MG63 (cell line): ENCODE measurements around the gene SPG7. TPM values are rescaled to one million over a fixed set of nuclear protein-coding genes. Genes with fewer than 3 reads are reported as not detected.
A peak's percentile ranks its signal among the peaks of the same experiment; 100 is the strongest.
"Not testable (repeated sequence)": the region's sequence is repeated elsewhere in the genome, so short reads cannot be mapped to it uniquely, and the experiment has no call there.

Source experiments
- DNase-seq: peaks from one replicate; pipeline ENCODE4 v3.0.0-alpha.2; 2020
- H3K27me3 ChIP-seq: fragments of 250-450 bp; sonication (Bioruptor Pico); 2 replicates; pipeline ENCODE4 v1.5.1; 2020; ENCODE audit warnings: mild to moderate bottlenecking, moderate library complexity
- H3K36me3 ChIP-seq: fragments of 250-450 bp; sonication (Bioruptor Pico); 2 replicates; pipeline ENCODE4 v1.5.1; 2020; ENCODE audit warnings: mild to moderate bottlenecking, moderate library complexity
- H3K4me3 ChIP-seq: fragments of 250-450 bp; sonication (Bioruptor Pico); 2 replicates; pipeline ENCODE4 v1.5.1; 2020; ENCODE audit warnings: mild to moderate bottlenecking, moderate library complexity
- H3K9me3 ChIP-seq: fragments of 250-450 bp; sonication (Bioruptor Pico); 2 replicates; pipeline ENCODE4 v1.5.1; 2020; ENCODE audit warnings: mild to moderate bottlenecking, moderate library complexity
- total RNA-seq: library from RNA; depleted of rRNA; stranded (reverse); fragments of >200 nt; shearing (Covaris generic); gene quantifications from 2 replicates; pipeline ENCODE4 v1.2.3, GENCODE V29; 2014; ENCODE audit warnings: low replicate concordance

SPG7 gene
- total RNA-seq, 1 experiment from 2014 or later, result 52.8 TPM

- not testable (repeated sequence) for H3K27me3 ChIP-seq, H3K36me3 ChIP-seq, H3K9me3 ChIP-seq, H3K4me3 ChIP-seq, DNase-seq
These were observed 79.5 kb downstream of the SPG7 start for GRCh38 chr16:89587676-89588075.

- no peak overlapping the region for H3K4me3 ChIP-seq
- H3K9me3 ChIP-seq, result no peaks in the 10 kb centered on the region
- H3K27me3 ChIP-seq, result no peaks in the 10 kb centered on the region
- peaks cover 3% of the 10 kb centered on the region; the same call in 1 of the 2 replicates for H3K36me3 ChIP-seq
- DNase-seq, result no peak
These were observed 80.4 kb downstream of the SPG7 start for GRCh38 chr16:89588413-89589109.

GRCh38 chr16:89589241-89589926 is 81.2 kb downstream of the SPG7 start:
- no peaks in the 10 kb centered on the region for H3K27me3 ChIP-seq
- no peaks in the 10 kb centered on the region for H3K9me3 ChIP-seq
- no peak overlapping the region for H3K4me3 ChIP-seq
- H3K36me3 ChIP-seq, result peaks cover 3% of the 10 kb centered on the region; the same call in 1 of the 2 replicates
- no peak for DNase-seq

- no peak overlapping the region for H3K4me3 ChIP-seq
- no peaks in the 10 kb centered on the region for H3K27me3 ChIP-seq
- DNase-seq, result no peak
- H3K9me3 ChIP-seq, result no peaks in the 10 kb centered on the region
- no peaks in the 10 kb centered on the region for H3K36me3 ChIP-seq
These were observed 85.6 kb downstream of the SPG7 start for GRCh38 chr16:89593841-89594240.

- Histone ChIP-seq H3K27me3 (no peaks in the 10 kb centered on the region), H3K4me3 (no peak overlapping the region), H3K36me3 (no peaks in the 10 kb centered on the region), H3K9me3 (no peaks in the 10 kb centered on the region)
- no peak for DNase-seq
These were observed 87.3 kb downstream of the SPG7 start for GRCh38 chr16:89595330-89596060.

GRCh38 chr16:89596061-89596689 is 88.0 kb downstream of the SPG7 start:
- no peak overlapping the region for H3K4me3 ChIP-seq
- no peaks in the 10 kb centered on the region for H3K36me3 ChIP-seq
- no peaks in the 10 kb centered on the region for H3K9me3 ChIP-seq
- DNase-seq, result no peak
- no peaks in the 10 kb centered on the region for H3K27me3 ChIP-seq

- Histone ChIP-seq H3K27me3 (no peaks in the 10 kb centered on the region), H3K9me3 (no peaks in the 10 kb centered on the region), H3K4me3 (no peak overlapping the region), H3K36me3 (no peaks in the 10 kb centered on the region)
- DNase-seq, result peak; percentile 32
These were observed 88.9 kb downstream of the SPG7 start for GRCh38 chr16:89596957-89597649.

- DNase-seq, result peak; percentile 27
- no peaks in the 10 kb centered on the region for H3K9me3 ChIP-seq
- no peak overlapping the region for H3K4me3 ChIP-seq
- H3K27me3 ChIP-seq, result no peaks in the 10 kb centered on the region
- H3K36me3 ChIP-seq, result no peaks in the 10 kb centered on the region
These were observed 90.0 kb downstream of the SPG7 start for GRCh38 chr16:89598199-89598598.

- DNase-seq, result peak; percentile 46
These were observed 91.3 kb downstream of the SPG7 start for GRCh38 chr16:89599451-89599858.

GRCh38 chr16:89599902-89600301 is 91.7 kb downstream of the SPG7 start:
- no peak overlapping the region for H3K4me3 ChIP-seq
- no peak for DNase-seq
- no peaks in the 10 kb centered on the region for H3K9me3 ChIP-seq
- no peaks in the 10 kb centered on the region for H3K27me3 ChIP-seq
- H3K36me3 ChIP-seq, result no peaks in the 10 kb centered on the region

More at GRCh38 chr16:89599451-89599858, 91.3 kb downstream of the SPG7 start:
- no peaks in the 10 kb centered on the region for H3K9me3 ChIP-seq
- no peaks in the 10 kb centered on the region for H3K27me3 ChIP-seq
- no peaks in the 10 kb centered on the region for H3K36me3 ChIP-seq
- H3K4me3 ChIP-seq, result no peak overlapping the region

- Histone ChIP-seq H3K27me3 (no peaks in the 10 kb centered on the region), H3K4me3 (no peak overlapping the region), H3K9me3 (no peaks in the 10 kb centered on the region), H3K36me3 (no peaks in the 10 kb centered on the region)
- no peak for DNase-seq
These were observed 92.2 kb downstream of the SPG7 start for GRCh38 chr16:89600427-89600826.

- H3K27me3 ChIP-seq, result no peaks in the 10 kb centered on the region
- no peak for DNase-seq
These were observed 92.8 kb downstream of the SPG7 start for GRCh38 chr16:89600956-89601355.

GRCh38 chr16:89601906-89602272 is 93.7 kb downstream of the SPG7 start:
- DNase-seq, result peak; percentile 63
- no peak overlapping the region for H3K4me3 ChIP-seq
- H3K9me3 ChIP-seq, result no peaks in the 10 kb centered on the region
- no peaks in the 10 kb centered on the region for H3K36me3 ChIP-seq
- no peaks in the 10 kb centered on the region for H3K27me3 ChIP-seq

More at GRCh38 chr16:89600956-89601355, 92.8 kb downstream of the SPG7 start:
- H3K9me3 ChIP-seq, result no peaks in the 10 kb centered on the region
- no peak overlapping the region for H3K4me3 ChIP-seq
- no peaks in the 10 kb centered on the region for H3K36me3 ChIP-seq

GRCh38 chr16:89602273-89602951 is 94.2 kb downstream of the SPG7 start:
- DNase-seq, result peak; percentile 88
- Histone ChIP-seq H3K36me3 (no peaks in the 10 kb centered on the region), H3K9me3 (no peaks in the 10 kb centered on the region), H3K27me3 (no peaks in the 10 kb centered on the region), H3K4me3 (no peak overlapping the region)

GRCh38 chr16:89602952-89603590 is 94.9 kb downstream of the SPG7 start:
- no peak overlapping the region for H3K4me3 ChIP-seq
- H3K27me3 ChIP-seq, result no peaks in the 10 kb centered on the region
- H3K9me3 ChIP-seq, result no peaks in the 10 kb centered on the region
- DNase-seq, result no peak
- no peaks in the 10 kb centered on the region for H3K36me3 ChIP-seq

- DNase-seq, result no peak
- Histone ChIP-seq H3K4me3 (no peak overlapping the region), H3K36me3 (no peaks in the 10 kb centered on the region)
These were observed 96.6 kb downstream of the SPG7 start for GRCh38 chr16:89604764-89605163.

More at GRCh38 chr16:89604764-89605163, 96.6 kb downstream of the SPG7 start:
- Histone ChIP-seq H3K9me3 (no peaks in the 10 kb centered on the region), H3K27me3 (no peaks in the 10 kb centered on the region)
